ENCODE data around the gene NAIF1. TPM values are rescaled to one million over a fixed set of nuclear protein-coding genes. Genes with fewer than 3 reads are reported as not detected.

Gene NAIF1
- total RNA-seq, 1 donor from 2014 or later: 6.2 TPM

Other genes starting within 250 kb of the NAIF1 start
- gene ENG, start 212.7 kb downstream of the NAIF1 start, total RNA-seq: 244 TPM
- gene AK1, start 189.6 kb downstream of the NAIF1 start, total RNA-seq: 484 TPM
- gene ST6GALNAC6, start 167.7 kb downstream of the NAIF1 start, total RNA-seq: 49.4 TPM
- gene ST6GALNAC4, start 150.3 kb downstream of the NAIF1 start, total RNA-seq: 48.1 TPM
- gene PIP5KL1, start 136.5 kb downstream of the NAIF1 start, total RNA-seq: 0.57 TPM
- gene DPM2, start 129.5 kb downstream of the NAIF1 start, total RNA-seq: 14.9 TPM
- gene EEIG1, start 86.3 kb downstream of the NAIF1 start, total RNA-seq: 24.1 TPM
- gene SLC25A25, start 912 bp upstream of the NAIF1 start, total RNA-seq: 5.6 TPM
- 136 TPM for gene PTGES2, start 60.4 kb upstream of the NAIF1 start, total RNA-seq
- 2.0 TPM for gene LCN2, start 82.1 kb upstream of the NAIF1 start, total RNA-seq
- gene BBLN, start 92.9 kb upstream of the NAIF1 start, total RNA-seq: 65.7 TPM
- 86.1 TPM for gene CIZ1, start 124.3 kb upstream of the NAIF1 start, total RNA-seq
- 7.3 TPM for gene DNM1, start 136.1 kb upstream of the NAIF1 start, total RNA-seq
- 120 TPM for gene GOLGA2, start 208.7 kb upstream of the NAIF1 start, total RNA-seq
- gene SWI5, start 209.0 kb upstream of the NAIF1 start, total RNA-seq: 17.7 TPM

Data from cardiac septum (tissue), 1 donor.